ENCODE measurements around the gene KANSL1.
A peak's percentile ranks its signal among the peaks of the same experiment; 100 is the strongest.
"Not testable (repeated sequence)": the region's sequence is repeated elsewhere in the genome, so short reads cannot be mapped to it uniquely, and the experiment has no call there.

KANSL1 gene

GRCh38 chr17:46192439-46193150 lies 634 bp downstream of the KANSL1 start:
- DNase-seq = peak; percentile 37 to 48

DNA sequence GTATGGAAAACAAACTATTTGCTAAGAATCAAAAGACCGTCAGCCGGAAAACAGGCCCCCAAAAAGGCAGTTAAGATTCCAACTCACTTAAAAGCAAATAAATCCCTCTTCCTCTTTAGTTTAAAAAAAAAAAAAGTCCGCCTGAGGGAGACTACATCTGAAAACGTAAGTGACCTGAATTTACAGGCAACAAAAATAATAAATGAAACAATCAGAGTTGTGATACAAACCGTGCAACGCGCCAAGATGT lies 1.1 kb downstream of the KANSL1 start:
- DNase-seq = no peak

- DNase-seq = peak in 1 of 2 donors; percentile 23
Measured at GRCh38 chr17:46191322-46192188, 1.7 kb downstream of the KANSL1 start.

GRCh38 chr17:46190763-46191162 lies 2.5 kb downstream of the KANSL1 start:
- no peak for DNase-seq

GRCh38 chr17:46186827-46187235 lies 6.4 kb downstream of the KANSL1 start:
- DNase-seq = peak in 1 of 2 donors; percentile 22

DNA sequence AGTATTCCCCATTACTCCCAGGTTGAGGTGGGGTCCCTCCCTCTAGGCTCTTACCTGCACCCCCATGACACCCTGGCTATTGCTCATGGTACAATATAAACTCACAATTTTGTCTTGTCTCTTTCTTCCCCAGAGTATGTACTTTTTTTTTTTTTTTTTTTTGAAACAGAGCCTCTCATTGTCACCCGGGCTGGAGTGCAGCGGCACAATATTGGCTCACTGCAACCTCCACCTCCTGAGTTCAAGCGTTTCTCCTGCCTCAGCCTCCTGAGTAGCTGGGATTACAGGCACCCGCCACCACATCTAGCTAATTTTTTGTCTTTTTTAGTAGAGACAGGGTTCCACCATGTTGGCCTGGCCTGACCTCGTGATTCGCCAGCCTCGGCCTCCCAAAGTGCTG lies 8.5 kb downstream of the KANSL1 start:
- no peak for DNase-seq

DNA sequence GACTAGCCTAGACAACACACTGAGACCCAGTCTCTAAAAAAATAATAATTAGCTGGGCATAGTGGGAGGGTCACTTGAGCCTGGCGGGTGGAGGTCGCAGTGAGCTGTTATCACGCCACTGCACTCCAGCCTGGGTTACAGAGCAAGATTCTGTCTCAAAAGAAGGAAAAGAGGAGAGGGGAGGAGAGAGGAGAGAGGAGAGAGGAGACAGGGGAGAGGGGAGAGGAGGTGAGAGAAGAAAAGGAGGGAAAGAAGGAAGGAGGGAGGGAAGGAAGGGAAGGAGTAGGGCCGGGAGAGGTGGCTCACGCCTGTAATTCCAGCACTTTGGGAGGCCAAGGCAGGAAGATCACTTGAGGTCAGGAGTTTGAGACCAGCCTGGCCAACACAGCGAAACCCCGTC lies 9.8 kb downstream of the KANSL1 start:
- DNase-seq = not testable (repeated sequence)

DNA sequence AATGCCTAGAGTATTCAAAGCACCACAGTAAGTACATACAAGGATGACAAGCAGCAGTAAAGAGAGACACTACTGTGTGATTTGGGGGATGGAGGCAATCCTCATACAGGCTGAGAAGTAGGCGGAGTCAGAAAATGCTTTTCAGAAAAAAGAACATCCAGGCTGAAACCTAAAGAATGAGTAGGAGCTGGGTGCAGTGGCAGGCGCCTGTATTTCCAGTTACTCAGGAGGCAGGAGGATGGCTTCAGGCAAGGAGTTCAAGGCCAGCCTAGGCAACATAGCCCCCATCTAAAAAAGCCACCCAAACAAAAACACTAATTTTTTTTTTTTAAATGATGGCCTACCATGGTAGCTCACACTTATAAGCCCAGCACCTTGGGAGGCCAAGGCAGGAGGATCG lies 10.3 kb downstream of the KANSL1 start:
- no peak for DNase-seq

DNA sequence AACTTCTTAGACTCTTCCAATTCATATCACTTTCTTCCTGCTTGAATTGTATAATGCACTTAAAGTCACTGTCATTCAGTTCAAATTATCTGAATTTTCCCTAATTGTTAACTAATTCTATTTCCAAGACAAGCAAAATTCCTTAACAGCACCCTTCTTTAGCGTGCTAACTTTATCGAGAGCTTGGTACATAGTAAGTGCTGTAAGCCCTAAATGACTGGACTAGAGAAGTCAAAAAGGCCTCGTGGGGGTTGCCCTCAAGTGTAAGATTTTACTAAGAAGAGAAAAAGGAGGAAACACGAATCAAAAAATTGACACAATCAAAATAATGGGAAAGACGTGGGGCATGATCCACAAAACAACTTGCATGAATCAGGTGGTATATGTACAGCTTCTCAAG lies 11.3 kb downstream of the KANSL1 start:
- DNase-seq = no peak

DNA sequence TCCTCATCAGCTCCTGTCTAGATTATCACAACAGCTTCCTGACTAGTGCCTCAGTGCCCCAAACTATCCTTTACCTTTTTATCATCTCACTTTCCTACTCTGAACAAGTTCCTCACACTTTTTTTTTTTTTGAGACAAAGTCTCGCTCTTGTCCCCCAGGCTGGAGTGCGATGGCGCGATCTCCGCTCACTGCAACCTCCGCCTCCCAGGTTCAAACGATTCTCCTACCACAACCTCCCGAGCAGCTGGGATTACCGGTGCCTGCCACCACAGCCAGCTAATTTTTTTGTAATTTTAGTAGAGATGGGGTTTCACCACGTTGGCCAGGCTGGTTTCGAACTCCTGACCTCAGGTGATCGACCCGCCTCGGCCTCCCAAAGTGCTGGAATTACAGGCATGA lies 11.9 kb downstream of the KANSL1 start:
- not testable (repeated sequence) for DNase-seq

DNA sequence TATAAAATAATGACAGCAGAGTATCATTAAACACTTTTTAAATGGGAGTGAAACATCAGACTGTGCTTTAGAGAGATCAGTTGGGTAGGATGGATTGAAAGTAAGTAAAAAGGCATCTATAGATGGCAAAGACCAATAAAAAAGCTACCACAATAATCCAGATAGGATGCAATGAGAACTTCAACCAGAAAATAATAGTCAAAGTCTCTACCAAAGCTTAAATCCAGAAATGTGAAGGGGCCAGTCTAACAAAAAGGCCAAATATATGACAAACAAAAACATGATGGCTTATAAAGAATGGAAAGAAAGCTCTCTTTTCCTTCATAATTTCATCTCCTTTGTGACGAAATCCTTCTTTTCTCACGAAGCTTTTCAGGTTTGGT lies 12.3 kb downstream of the KANSL1 start:
- no peak for DNase-seq

- not testable (repeated sequence) for DNase-seq
Measured at GRCh38 chr17:46180185-46180891, 12.9 kb downstream of the KANSL1 start.

- no peak for DNase-seq
Measured at GRCh38 chr17:46179375-46179999, 13.7 kb downstream of the KANSL1 start.

- DNase-seq = no peak
Measured at GRCh38 chr17:46178550-46179214, 14.5 kb downstream of the KANSL1 start.

- DNase-seq = no peak
Measured at GRCh38 chr17:46176975-46177374, 16.3 kb downstream of the KANSL1 start.

- DNase-seq = no peak
Measured at GRCh38 chr17:46175891-46176290, 17.3 kb downstream of the KANSL1 start.

DNA sequence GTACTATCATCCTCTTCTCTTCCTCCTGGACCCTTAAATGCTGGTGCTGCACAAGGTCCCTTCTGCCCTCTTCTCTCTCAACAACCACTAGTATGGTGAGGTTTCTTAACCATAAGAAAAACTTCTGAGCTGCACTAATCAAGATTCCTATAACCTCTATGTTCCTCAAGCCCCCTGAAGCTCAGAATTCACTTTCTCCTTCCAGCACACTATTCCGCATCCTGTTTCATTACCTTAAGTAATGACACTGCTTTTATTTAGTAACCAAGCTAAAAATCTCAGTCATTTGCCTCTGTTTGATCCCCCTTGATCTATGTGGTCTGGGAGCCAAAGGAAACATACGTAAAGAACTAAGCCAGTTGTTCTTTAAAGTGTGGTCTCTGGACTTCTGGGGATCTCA lies 20.1 kb downstream of the KANSL1 start:
- DNase-seq = no peak

- DNase-seq = no peak
Measured at GRCh38 chr17:46171939-46172338, 21.3 kb downstream of the KANSL1 start.

DNA sequence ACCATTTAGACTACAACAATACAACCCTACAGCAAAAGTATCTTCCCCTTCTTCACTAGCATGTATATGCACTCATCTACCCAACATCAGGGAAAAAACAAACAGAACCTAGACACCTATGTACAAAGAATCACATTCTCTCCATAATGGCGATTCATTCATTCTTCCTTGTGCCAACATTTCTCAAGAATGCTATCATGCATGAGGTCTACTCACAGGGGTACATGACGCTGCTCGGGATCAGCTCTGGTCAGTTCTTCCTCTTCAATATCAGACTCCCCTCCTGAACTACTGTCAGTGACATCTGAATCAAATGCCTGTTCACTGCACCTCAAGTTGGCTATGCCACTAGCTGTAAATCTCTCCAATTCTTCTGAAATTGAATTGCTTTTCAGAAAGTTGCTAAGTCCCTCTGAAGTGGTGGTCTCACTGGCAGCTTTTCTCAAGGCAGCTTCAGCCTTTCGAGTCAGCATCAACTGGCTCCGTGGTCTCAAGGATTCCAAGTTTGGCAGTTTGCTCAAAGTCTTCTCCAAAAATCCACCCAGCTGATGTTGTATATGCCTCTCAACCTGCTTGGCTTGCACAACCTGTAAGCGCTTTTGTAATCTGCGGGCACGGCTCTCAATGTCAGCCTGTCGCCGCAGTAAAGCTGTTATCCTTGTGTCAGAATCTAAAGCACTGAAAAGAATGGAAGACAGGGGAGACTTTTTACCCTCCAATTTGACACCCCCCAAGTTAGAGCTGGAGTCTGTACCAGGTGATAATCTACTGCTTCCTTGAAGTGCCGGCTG lies 22.4 kb downstream of the KANSL1 start:
- DNase-seq = no peak

DNA sequence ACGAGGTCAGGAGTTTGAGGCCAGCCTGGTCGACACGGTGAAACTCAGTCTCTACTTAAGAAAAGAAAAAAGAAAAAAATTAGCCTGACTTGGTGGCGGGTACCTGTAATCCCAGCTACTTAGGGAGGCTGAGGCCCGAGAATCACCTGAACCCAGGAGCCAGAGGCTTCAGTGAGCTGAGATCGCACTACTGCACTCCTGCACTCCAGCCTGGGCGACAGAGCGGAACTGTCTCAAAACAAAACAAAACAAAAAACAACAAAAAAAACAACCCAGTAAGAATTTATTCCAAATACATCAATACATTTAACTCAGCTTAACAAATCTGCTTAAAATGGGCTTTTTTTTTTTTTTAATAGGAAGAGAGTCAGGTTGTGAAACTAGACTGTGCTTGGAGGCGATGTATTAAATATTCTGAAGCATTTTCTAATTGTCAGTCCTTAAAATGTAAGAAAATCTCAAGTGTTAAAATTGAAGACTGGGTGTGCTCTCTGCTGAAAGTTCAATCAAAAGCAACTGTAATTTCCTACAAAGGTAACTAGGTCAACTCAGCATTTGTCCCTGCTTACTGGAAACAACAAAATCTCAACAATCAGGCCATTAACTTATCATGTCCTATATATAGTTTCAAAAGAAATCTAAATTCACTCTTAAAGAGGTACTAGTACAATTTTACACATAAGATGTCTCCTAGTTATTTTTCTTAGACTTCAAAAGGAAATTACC lies 23.2 kb downstream of the KANSL1 start:
- DNase-seq = no peak

GRCh38 chr17:46167826-46168569 lies 25.2 kb downstream of the KANSL1 start:
- no peak for DNase-seq
